H9 (cell line): ENCODE results near the gene ASCC3. TPM values are rescaled to one million over a fixed set of nuclear protein-coding genes. Genes with fewer than 3 reads are reported as not detected.

ENCODE experiments used
- DNase-seq: peaks from one replicate; pipeline ENCODE4 v3.0.0-alpha.2; 2017
- H2AFZ ChIP-seq: one replicate; pipeline ENCODE4 v1.6.1; 2013; ENCODE audit warnings: mild to moderate bottlenecking, low read length, control low read depth, moderate library complexity
- H2AK5ac ChIP-seq: 2 replicates; pipeline ENCODE4 v1.6.1; 2013; ENCODE audit warnings: low read length, control low read depth, mixed read lengths; ENCODE audit not compliant: insufficient read length
- H2BK120ac ChIP-seq: one replicate; pipeline ENCODE4 v1.6.1; 2013; ENCODE audit warnings: low read depth, mild to moderate bottlenecking, low read length, control low read depth, inconsistent platforms; ENCODE audit not compliant: poor library complexity, severe bottlenecking
- H2BK12ac ChIP-seq: 2 replicates; pipeline ENCODE4 v1.6.1; 2013; ENCODE audit warnings: low read length, control low read depth, mixed read lengths, low read depth; ENCODE audit not compliant: insufficient read length
- H2BK15ac ChIP-seq: 2 replicates; pipeline ENCODE4 v1.6.1; 2013; ENCODE audit warnings: low read depth, low read length, control low read depth
- H2BK20ac ChIP-seq: one replicate; pipeline ENCODE4 v1.6.1; 2013; ENCODE audit warnings: low read depth, mild to moderate bottlenecking, low read length, control low read depth, inconsistent platforms; ENCODE audit not compliant: poor library complexity, severe bottlenecking
- H2BK5ac ChIP-seq: 2 replicates; pipeline ENCODE4 v1.6.1; 2013; ENCODE audit warnings: low read length, control low read depth, mixed read lengths; ENCODE audit not compliant: insufficient read length
- H3K14ac ChIP-seq: 2 replicates; pipeline ENCODE4 v1.6.1; 2013; ENCODE audit warnings: low read length, control low read depth; ENCODE audit not compliant: insufficient read depth
- H3K18ac ChIP-seq: 2 replicates; pipeline ENCODE4 v1.6.1; 2013; ENCODE audit warnings: low read depth, mild to moderate bottlenecking, mixed read lengths, low read length, control low read depth; ENCODE audit not compliant: insufficient read length
- H3K23ac ChIP-seq: 2 replicates; pipeline ENCODE4 v1.6.1; 2013; ENCODE audit warnings: low read length, control low read depth, mixed read lengths, low read depth; ENCODE audit not compliant: insufficient read length
- H3K23me2 ChIP-seq: 2 replicates; pipeline ENCODE4 v1.6.1; 2013; ENCODE audit warnings: low read depth, mild to moderate bottlenecking, mixed read lengths, low read length, control low read depth; ENCODE audit not compliant: insufficient read length, poor library complexity, severe bottlenecking
- H3K27ac ChIP-seq: 2 replicates; pipeline ENCODE4 v1.5.1; 2013; ENCODE audit warnings: low read length, control low read depth, mixed read lengths, low read depth; ENCODE audit not compliant: insufficient read length
- H3K27me3 ChIP-seq: 2 replicates; pipeline ENCODE4 v1.6.1; 2013; ENCODE audit warnings: low read length, control low read depth, inconsistent platforms; ENCODE audit not compliant: insufficient read depth
- H3K4ac ChIP-seq: 2 replicates; pipeline ENCODE4 v1.6.1; 2013; ENCODE audit warnings: low read depth, mild to moderate bottlenecking, control low read depth, inconsistent platforms, low read length, moderate library complexity
- H3K4me1 ChIP-seq: 2 replicates; pipeline ENCODE4 v1.6.1; 2013; ENCODE audit warnings: low read length, control low read depth, inconsistent platforms; ENCODE audit not compliant: insufficient read depth
- H3K4me2 ChIP-seq: 2 replicates; pipeline ENCODE4 v1.6.1; 2013; ENCODE audit warnings: low read length, control low read depth, mixed read lengths; ENCODE audit not compliant: insufficient read length, insufficient read depth
- H3K56ac ChIP-seq: 2 replicates; pipeline ENCODE4 v1.6.1; 2013; ENCODE audit warnings: low read depth, mild to moderate bottlenecking, mixed read lengths, low read length, control low read depth; ENCODE audit not compliant: insufficient read length
- H3K79me1 ChIP-seq: 2 replicates; pipeline ENCODE4 v1.6.1; 2013; ENCODE audit warnings: low read depth, mild to moderate bottlenecking, moderate library complexity, low read length, control low read depth, inconsistent platforms; ENCODE audit not compliant: insufficient read depth, poor library complexity, severe bottlenecking
- H3K79me2 ChIP-seq: 2 replicates; pipeline ENCODE4 v1.6.1; 2013; ENCODE audit warnings: low read length, control low read depth, inconsistent platforms; ENCODE audit not compliant: insufficient read depth
- H3K9ac ChIP-seq: 2 replicates; pipeline ENCODE4 v1.6.1; 2013; ENCODE audit warnings: low read length, control low read depth, mixed read lengths; ENCODE audit not compliant: insufficient read length; ENCODE audit errors: extremely low read depth
- H3K9me3 ChIP-seq: one replicate; pipeline ENCODE4 v1.6.1; 2013; ENCODE audit warnings: low read depth, low read length, inconsistent platforms; ENCODE audit not compliant: control insufficient read depth
- H3T11ph ChIP-seq: one replicate; pipeline ENCODE4 v1.6.1; 2013; ENCODE audit warnings: mild to moderate bottlenecking, low read length, control low read depth, inconsistent platforms
- H4K20me1 ChIP-seq: one replicate; pipeline ENCODE4 v1.6.1; 2013; ENCODE audit not compliant: control insufficient read depth, insufficient read length, insufficient read depth
- H4K5ac ChIP-seq: 2 replicates; pipeline ENCODE4 v1.6.1; 2013; ENCODE audit warnings: low read depth, mild to moderate bottlenecking, mixed read lengths, low read length, control low read depth; ENCODE audit not compliant: insufficient read length
- H4K8ac ChIP-seq: replicated peaks from 2 replicates; pipeline ENCODE4 v1.6.1; 2013; ENCODE audit warnings: low read length, control low read depth, mixed read lengths, low read depth; ENCODE audit not compliant: insufficient read length
- H4K91ac ChIP-seq: 2 replicates; pipeline ENCODE4 v1.6.1; 2013; ENCODE audit warnings: low read depth, mild to moderate bottlenecking, moderate library complexity, mixed read lengths, low read length, control low read depth; ENCODE audit not compliant: insufficient read length
- H3K27ac Mint-ChIP-seq, 3 experiments: 2 replicates in 2 of 3; 3 replicates in 1 of 3; pipeline ENCODE4 v1.8.0; 2020 to 2021; ENCODE audit warnings: mixed read lengths in 3 of 3, mild to moderate bottlenecking in 1 of 3, moderate library complexity in 1 of 3
- H3K27me3 Mint-ChIP-seq: 2 replicates; pipeline ENCODE4 v1.8.0; 2021; ENCODE audit warnings: low read depth, mild to moderate bottlenecking, moderate library complexity, mixed read lengths
- H3K36me3 Mint-ChIP-seq, 3 experiments: 2 replicates in 2 of 3; 3 replicates in 1 of 3; pipeline ENCODE4 v1.8.0; 2020 to 2021; ENCODE audit warnings: low read depth in 3 of 3, mixed read lengths in 3 of 3; ENCODE audit not compliant: insufficient read depth in 1 of 3
- H3K4me1 Mint-ChIP-seq, 2 experiments: 2 replicates each; pipeline ENCODE4 v1.8.0; 2020; ENCODE audit warnings: mixed read lengths in 2 of 2
- H3K4me3 Mint-ChIP-seq, 2 experiments: 2 replicates in 1 of 2; 3 replicates in 1 of 2; pipeline ENCODE4 v1.8.0; 2020 to 2021; ENCODE audit warnings: mild to moderate bottlenecking in 2 of 2, mixed read lengths in 2 of 2, moderate library complexity in 1 of 2
- H3K9me3 Mint-ChIP-seq, 2 experiments: 2 replicates in 1 of 2; 3 replicates in 1 of 2; pipeline ENCODE4 v1.8.0; 2020; ENCODE audit warnings: mild to moderate bottlenecking in 2 of 2, mixed read lengths in 2 of 2, moderate library complexity in 1 of 2
- WGBS: extraction: QIAGEN DNeasy Blood & Tissue Kit; methylation state at CpG from one replicate; pipeline ENCODE4 v1.1.7; 2013; ENCODE audit warnings: missing lambda C conversion rate, low lambda C conversion rate, mixed read lengths; ENCODE audit not compliant: insufficient read length; ENCODE audit errors: extremely low coverage; 5-methylcytosine and 5-hydroxymethylcytosine counted together
- total RNA-seq: library from RNA; stranded (reverse); gene quantifications from 2 replicates; pipeline ENCODE4 v1.2.1, GENCODE V29; 2021
- TF ChIP-seq, protein P1 (sequence below): fragments of 200-600 bp; sonication (generic); conservative IDR thresholded peaks from 3 replicates; pipeline ENCODE4 v1.8.0; 2021; ENCODE audit warnings: antibody characterized with exemption, mild to moderate bottlenecking

The ASCC3 gene
- total RNA-seq, 1 experiment from 2014 or later: 63.8 TPM

DNA sequence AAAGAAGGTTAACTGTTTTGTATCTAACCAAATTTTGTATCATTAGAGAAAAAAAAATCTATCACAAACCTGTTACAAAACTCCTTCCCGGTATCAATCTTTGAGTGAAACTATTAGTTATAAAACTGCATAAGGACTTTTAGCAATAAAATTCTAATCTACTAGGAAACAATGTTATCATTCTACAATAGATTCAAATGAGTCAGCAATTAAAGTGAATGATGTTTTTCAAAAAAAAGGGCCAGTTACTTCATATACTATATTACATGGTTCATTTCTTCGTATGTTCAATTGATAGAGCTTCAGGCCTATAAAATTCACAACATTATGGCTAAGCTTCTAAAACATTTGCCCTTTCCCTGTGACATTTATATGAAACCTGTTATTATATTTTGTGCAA is 15.6 kb downstream of the ASCC3 start:
- Histone ChIP-seq H2BK12ac (no peak overlapping the region), H3K79me1 (no peaks in the 10 kb centered on the region), H4K20me1 (no peaks in the 10 kb centered on the region), H2BK20ac (no peak overlapping the region), H3K9me3 (no peaks in the 10 kb centered on the region), H2BK15ac (no peak overlapping the region), H3K18ac (no peak overlapping the region), H3K4me2 (no peak overlapping the region), H2AFZ (no peak overlapping the region), H2AK5ac (no peak overlapping the region), H3K79me2 (peaks cover 2% of the 10 kb centered on the region; the same call in 1 of the 2 replicates), H3K27me3 (no peaks in the 10 kb centered on the region), H4K5ac (no peak overlapping the region), H3T11ph (no peak overlapping the region), H3K23me2 (no peaks in the 10 kb centered on the region), H3K56ac (no peak overlapping the region), H4K8ac (no peak overlapping the region), H3K9ac (no peak overlapping the region), H3K27ac (no peak overlapping the region), H3K4me1 (no peaks in the 10 kb centered on the region), H3K23ac (no peak overlapping the region), H3K4ac (no peak overlapping the region), H2BK120ac (no peak overlapping the region), H4K91ac (no peak overlapping the region), H3K14ac (no peak overlapping the region), H2BK5ac (no peak overlapping the region)
- TF ChIP-seq, protein P1, sequence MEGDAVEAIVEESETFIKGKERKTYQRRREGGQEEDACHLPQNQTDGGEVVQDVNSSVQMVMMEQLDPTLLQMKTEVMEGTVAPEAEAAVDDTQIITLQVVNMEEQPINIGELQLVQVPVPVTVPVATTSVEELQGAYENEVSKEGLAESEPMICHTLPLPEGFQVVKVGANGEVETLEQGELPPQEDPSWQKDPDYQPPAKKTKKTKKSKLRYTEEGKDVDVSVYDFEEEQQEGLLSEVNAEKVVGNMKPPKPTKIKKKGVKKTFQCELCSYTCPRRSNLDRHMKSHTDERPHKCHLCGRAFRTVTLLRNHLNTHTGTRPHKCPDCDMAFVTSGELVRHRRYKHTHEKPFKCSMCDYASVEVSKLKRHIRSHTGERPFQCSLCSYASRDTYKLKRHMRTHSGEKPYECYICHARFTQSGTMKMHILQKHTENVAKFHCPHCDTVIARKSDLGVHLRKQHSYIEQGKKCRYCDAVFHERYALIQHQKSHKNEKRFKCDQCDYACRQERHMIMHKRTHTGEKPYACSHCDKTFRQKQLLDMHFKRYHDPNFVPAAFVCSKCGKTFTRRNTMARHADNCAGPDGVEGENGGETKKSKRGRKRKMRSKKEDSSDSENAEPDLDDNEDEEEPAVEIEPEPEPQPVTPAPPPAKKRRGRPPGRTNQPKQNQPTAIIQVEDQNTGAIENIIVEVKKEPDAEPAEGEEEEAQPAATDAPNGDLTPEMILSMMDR: no peak
- WGBS: no CpG with 5 or more reads among the region's 2 CpGs
- Mint-ChIP-seq H3K4me1 (peaks cover 6 to 8% of the 10 kb centered on the region in 2 experiments; a peak in 3 of 4 replicates), H3K27ac (no peak overlapping the region), H3K36me3 (peaks cover 5 to 58% (median 40%) of the 10 kb centered on the region in 3 experiments; a peak in 6 of 7 replicates), H3K4me3 (no peak overlapping the region), H3K9me3 (no peaks in the 10 kb centered on the region), H3K27me3 (no peaks in the 10 kb centered on the region)
- no peak for DNase-seq
